ENCODE measurements around the gene RBM10. TPM values are rescaled to one million over a fixed set of nuclear protein-coding genes. Genes with fewer than 3 reads are reported as not detected.

Gene RBM10
- total and polyA plus RNA-seq, 2 donors (not counting 3 experiments of a cell fraction or from before 2014, with no cell fraction given): 37.3 to 51.5 TPM

DNA sequence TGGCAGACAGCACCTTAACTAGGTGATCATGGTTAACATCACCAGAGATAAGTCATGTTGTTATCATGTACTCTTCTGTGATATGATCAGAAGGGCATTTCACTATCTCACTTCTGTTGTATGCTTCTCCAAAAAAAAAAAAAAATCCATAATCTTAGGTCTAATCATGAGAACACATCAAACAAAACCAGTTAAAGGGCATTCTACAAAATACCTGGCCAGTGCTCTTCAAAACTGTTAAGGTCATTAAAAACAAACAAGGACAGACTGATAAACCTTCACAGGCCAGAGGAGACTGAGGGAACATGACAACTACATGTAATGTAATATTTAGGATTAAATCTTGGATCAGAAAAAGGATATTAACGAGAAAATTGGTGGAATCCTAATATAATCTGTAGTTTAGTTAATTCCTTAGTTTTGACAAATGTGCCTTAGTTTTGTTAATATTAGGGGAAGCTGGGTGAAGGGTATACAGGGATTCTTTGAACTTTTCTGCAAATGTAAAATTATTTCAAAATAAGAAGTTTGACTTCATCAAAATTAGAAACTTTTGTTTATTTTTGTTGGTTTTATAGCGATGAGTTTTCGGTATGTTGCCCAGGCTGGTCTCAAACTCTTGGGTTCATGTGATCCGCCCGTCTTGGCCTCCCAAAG is 18.0 kb downstream of the RBM10 start:
- POLR2A ChIA-PET: no interaction called here
- no TSS peak for BruUV-seq (replicated peaks)
- intact Hi-C loops (cut with micrococcal nuclease): no loop called here
- Histone ChIP-seq H4K20me1 (replicated peaks; ENCODE audit: control insufficient read depth, extremely low read depth, insufficient read depth, low read length) (no peaks in the 10 kb centered on the region), H2AFZ (ENCODE audit: low read depth, low read length) (no peak overlapping the region), H3K4me1 (ENCODE audit: control insufficient read depth, extremely low read depth, insufficient read depth, low read length) (no peaks in the 10 kb centered on the region), H3K4me2 (ENCODE audit: insufficient read depth, low read length) (no peak overlapping the region), H3K9me1 (replicated peaks; ENCODE audit: control insufficient read depth, extremely low read depth, insufficient read depth, low read length) (no peaks in the 10 kb centered on the region), H3K4me3 (replicated peaks in 1 of 3; ENCODE audit: insufficient read depth in 1 of 3, low read depth in 1 of 3, low read length in 3 of 3) (no peak overlapping the region), H3K9me3 (replicated peaks; ENCODE audit: control insufficient read depth, insufficient read depth, low read length) (no peaks in the 10 kb centered on the region), H3K9ac (replicated peaks; ENCODE audit: extremely low read depth, insufficient read depth, low read length) (no peak overlapping the region), H3K79me2 (ENCODE audit: control insufficient read depth, insufficient read depth, low read length) (peaks cover 36% of the 10 kb centered on the region), H3K36me3 (ENCODE audit: control insufficient read depth in 2 of 2, extremely low read depth in 1 of 2, insufficient read depth in 2 of 2, low read length in 2 of 2) (no peaks in the 10 kb centered on the region), H3K27ac (ENCODE audit: insufficient read depth, low read depth, low read length) (no peak overlapping the region), H3K27me3 (ENCODE audit: control insufficient read depth in 2 of 2, insufficient read depth in 2 of 2, low read length in 2 of 2) (no peaks in the 10 kb centered on the region)
- no peak for DNase-seq (ENCODE audit: low read depth, low spot score)
- TF ChIP-seq POLR2AphosphoS5 (IDR thresholded peaks at IDR 0.05; ENCODE audit: insufficient read depth, low read depth, low read length): no peak
- TF ChIP-seq MYC (IDR thresholded peaks at IDR 0.05; ENCODE audit: low read depth, low read length): no peak
- no peak for TF ChIP-seq POLR2A (IDR thresholded peaks at IDR 0.05; ENCODE audit: low read depth, low read length)
- TF ChIP-seq, protein P1, sequence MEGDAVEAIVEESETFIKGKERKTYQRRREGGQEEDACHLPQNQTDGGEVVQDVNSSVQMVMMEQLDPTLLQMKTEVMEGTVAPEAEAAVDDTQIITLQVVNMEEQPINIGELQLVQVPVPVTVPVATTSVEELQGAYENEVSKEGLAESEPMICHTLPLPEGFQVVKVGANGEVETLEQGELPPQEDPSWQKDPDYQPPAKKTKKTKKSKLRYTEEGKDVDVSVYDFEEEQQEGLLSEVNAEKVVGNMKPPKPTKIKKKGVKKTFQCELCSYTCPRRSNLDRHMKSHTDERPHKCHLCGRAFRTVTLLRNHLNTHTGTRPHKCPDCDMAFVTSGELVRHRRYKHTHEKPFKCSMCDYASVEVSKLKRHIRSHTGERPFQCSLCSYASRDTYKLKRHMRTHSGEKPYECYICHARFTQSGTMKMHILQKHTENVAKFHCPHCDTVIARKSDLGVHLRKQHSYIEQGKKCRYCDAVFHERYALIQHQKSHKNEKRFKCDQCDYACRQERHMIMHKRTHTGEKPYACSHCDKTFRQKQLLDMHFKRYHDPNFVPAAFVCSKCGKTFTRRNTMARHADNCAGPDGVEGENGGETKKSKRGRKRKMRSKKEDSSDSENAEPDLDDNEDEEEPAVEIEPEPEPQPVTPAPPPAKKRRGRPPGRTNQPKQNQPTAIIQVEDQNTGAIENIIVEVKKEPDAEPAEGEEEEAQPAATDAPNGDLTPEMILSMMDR (IDR thresholded peaks at IDR 0.05; ENCODE audit: extremely low read depth in 1 of 2, insufficient read depth in 1 of 2, low read depth in 1 of 2, low read length in 2 of 2): no peak
- TF ChIP-seq MAX (IDR thresholded peaks at IDR 0.05; ENCODE audit: insufficient read depth, insufficient read length): no peak
- no peak for TF ChIP-seq GATA2 (IDR thresholded peaks at IDR 0.05; ENCODE audit: insufficient read depth, insufficient read length, low read depth, low read length)
- dilution Hi-C loops (cut with MboI; ENCODE audit: extremely low pct_ligation_motif_present, low sequenced_read_pairs): no loop called here
- CTCF ChIA-PET: no interaction called here
- FAIRE-seq: no peak

Data from endothelial cell of umbilical vein (primary cell).